MV-4-11 (cell line): ENCODE results near the gene TMEM121B.
"Not testable (repeated sequence)": the region's sequence is repeated elsewhere in the genome, so short reads cannot be mapped to it uniquely, and the experiment has no call there.

Experiments
- DNase-seq: peaks from one replicate; lab custom pipeline; 2025; lab: John Stamatoyannopoulos, UW

Gene TMEM121B

GRCh38 chr22:17121233-17122195 lies at the start of gene TMEM121B:
Gene TMEM121B, minus strand, starts transcription at chr22:17121360. Its CDS starts 233 bp downstream, at chr22:17121127.
- DNase-seq: peak; percentile 63

DNA sequence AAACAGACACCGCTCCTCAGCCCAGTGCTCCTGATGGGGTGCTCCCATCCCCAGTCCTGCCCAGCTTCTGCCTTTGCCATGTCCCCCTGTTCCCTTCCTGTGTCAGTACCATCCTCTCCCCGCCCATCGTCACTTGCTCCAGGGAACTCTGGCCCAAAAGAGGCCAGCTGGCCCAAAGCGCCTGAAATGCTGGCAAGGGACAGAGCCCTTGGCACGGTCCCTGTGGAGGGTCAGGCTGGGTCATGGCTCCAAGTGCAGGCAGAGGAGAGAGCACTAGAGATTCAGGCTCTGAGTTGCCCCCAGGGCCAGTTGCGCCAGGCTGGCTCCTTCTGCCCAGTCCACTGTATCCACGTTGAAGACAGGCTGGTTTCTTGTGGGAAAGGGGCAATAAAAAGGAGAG lies 46.3 kb upstream of the TMEM121B start:
- no peak for DNase-seq

GRCh38 chr22:17164392-17165024 lies 43.3 kb upstream of the TMEM121B start:
- no peak for DNase-seq

DNA sequence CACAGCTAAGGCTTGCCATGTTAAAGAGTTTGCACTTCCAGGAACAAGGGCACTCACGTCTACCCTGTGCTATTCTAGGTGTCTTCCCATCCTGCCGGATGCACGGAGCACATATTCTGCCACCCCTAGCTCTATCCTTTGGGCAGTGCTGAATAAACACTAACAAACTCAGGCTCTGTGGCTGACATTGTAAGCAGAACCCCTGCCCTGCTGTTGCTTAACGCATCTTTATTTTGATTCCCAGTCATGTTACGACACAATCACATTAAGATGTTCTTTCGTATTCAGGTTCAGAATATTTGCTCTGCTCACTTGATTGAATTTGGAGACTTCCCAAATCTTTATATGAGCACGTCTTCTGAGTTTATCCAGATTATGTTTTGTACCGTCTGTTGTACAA lies 41.6 kb upstream of the TMEM121B start:
- DNase-seq: no peak

DNA sequence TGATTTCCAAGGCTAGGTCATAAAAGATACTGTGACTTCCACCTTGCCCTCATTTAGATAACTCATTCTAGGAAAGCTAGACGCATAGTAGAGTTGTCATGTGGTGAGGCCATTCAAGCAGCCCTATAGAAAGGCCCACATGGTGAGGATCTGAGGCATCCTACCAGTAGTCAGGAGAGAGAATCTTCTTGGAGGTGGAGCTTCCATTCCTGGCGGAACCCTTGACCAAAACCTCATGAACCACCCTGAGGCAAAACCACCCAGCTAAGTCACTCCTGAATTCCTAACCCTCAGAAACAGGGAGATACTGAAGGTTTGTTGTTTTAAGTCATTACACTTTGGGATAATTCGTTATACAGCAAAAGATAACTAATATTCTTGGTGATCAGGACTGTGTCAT lies 40.8 kb upstream of the TMEM121B start:
- DNase-seq: no peak

DNA sequence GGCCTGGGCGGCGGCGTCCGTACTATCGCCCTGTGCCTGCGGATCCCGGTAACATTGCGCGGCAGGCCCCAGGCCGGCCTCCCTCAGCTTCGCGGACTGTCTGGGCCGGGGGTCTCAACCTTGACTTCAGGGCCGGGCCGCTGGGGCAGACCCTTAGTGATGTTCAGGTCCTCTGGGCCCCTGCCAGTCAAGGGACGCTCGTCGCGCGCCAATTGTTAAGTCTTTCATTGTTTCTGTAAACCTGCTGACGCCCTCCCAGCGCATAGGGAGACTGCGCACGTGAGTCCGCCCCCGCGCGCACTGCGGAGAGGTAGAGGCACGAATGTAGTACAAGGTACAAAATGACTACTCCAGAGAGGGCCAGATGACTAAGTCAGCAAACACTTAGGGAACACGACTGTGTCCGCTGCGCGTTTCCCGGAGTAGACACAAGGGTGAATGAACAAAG lies 38.4 kb upstream of the TMEM121B start:
- DNase-seq: no peak

GRCh38 chr22:17158568-17159503 lies 37.7 kb upstream of the TMEM121B start, which contains the start of gene HDHD5:
Gene HDHD5, minus strand, starts transcription at chr22:17159277. Its CDS starts 26 bp downstream, at chr22:17159251.
- peak; percentile 78 for DNase-seq

GRCh38 chr22:17158176-17158567 lies 37.0 kb upstream of the TMEM121B start:
- peak; percentile 36 for DNase-seq

GRCh38 chr22:17157714-17158113 lies 36.6 kb upstream of the TMEM121B start:
- DNase-seq: no peak

- DNase-seq: peak; percentile 33
These were observed 34.8 kb upstream of the TMEM121B start for GRCh38 chr22:17155941-17156340.

DNA sequence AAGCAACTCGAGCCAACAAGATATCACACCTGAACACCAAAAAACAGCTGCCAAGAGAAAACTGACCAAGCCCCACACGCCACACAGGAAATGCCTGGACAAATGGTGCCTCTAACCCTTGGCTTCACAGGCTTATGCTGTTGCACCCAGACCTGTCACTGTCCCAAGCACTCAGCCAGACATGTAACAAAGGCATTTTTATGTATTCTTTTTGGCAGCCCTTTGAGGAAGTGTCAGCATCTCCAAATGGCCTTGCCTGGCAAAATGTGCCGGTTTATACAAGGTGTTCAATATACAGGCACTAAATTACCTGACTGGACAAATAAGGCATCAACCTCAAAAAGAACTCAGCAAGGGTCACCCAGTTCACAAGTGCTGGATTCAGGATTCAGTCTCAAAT lies 31.8 kb upstream of the TMEM121B start:
- DNase-seq: no peak

GRCh38 chr22:17152340-17152739 lies 31.2 kb upstream of the TMEM121B start:
- no peak for DNase-seq

DNA sequence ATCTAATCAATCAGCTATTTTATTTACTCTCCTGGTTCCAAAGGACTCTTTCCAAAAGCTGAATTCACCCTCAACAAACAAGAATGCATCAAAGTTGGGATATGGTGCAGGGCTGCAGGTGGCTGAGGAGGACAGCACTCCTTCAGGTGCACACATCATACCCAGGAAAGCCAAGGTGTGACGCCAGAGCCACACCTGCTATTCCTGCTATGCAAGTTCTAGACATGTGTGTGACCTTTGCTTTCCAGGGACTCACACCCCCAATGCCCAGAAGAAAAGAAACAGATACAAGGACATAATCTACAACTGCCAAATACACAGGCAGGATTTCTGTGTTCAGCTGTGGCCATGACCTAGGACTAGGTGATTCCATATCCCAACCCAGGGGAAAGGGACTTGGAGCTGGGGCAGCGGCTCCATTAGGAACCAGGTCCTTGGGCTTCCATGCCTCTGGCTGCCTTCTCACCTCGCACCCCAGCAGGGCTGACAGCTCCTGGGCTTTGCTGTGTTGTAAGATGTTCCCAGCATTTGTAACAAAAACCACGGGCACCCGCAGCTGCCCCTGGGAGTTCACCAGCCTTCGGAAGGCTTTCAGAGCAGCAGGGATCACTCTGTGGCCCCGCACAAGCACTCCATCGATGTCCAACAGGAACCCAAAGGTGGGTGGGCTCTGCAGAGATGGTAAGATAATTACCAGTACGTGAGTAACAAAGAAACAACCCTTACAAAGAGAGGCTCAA lies 28.1 kb upstream of the TMEM121B start:
- no peak for DNase-seq

GRCh38 chr22:17147458-17147857 lies 26.3 kb upstream of the TMEM121B start:
- not testable (repeated sequence) for DNase-seq

DNA sequence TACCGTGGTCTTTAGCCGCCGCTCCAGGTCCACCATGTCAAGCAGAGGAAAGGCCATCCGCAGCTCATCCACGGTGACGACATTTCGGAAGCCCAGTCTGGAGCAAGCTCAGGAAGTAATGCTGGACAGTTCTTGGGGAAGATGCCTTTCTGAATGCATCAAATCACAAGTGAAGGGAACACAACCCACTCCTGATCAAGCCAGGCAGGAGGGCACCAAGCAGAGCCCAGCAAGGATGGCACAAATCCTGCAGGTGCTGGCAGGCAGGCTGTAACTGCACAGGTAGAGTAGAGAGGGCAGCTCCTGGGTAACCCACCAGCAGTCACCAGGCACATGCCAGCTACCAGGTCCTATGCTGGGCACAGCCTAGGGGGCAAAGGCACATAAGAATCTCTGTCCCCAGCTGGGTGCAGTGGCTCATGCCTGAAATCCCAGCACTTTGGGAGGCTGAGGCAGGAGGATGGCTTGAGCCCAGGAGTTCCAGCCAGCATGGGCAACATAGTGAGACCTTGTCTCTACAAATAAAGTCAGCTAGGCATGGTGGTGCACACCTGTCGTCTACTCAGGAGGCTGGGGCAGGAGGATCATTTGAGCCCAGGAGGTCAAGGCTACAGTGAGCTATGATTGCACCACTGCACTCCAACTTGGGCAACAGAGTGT lies 24.0 kb upstream of the TMEM121B start:
- DNase-seq: no peak

- DNase-seq: no peak
These were observed 22.7 kb upstream of the TMEM121B start for GRCh38 chr22:17143826-17144225.

DNA sequence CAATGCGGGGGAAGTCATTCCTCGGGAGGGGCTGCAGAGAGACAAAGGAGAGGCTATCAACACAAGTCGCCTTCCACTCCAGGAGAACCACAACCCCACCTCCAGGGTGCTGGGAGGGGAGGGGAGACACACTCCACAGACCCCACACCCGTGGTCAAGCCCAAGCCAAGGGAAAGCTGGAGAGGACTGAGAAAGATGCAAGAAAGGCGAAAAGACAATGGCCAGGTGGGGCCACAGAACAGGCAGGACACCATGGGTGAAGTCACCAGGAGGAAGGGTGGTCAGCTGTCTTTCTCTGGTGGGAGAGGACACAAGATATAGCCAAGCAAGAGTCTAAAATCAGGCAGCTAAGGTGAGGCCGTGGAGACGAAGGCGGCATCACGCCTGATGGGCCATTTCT lies 21.9 kb upstream of the TMEM121B start:
- no peak for DNase-seq

- no peak for DNase-seq
These were observed 19.9 kb upstream of the TMEM121B start for GRCh38 chr22:17140826-17141766.

- no peak for DNase-seq
These were observed 18.9 kb upstream of the TMEM121B start for GRCh38 chr22:17140022-17140421.

DNA sequence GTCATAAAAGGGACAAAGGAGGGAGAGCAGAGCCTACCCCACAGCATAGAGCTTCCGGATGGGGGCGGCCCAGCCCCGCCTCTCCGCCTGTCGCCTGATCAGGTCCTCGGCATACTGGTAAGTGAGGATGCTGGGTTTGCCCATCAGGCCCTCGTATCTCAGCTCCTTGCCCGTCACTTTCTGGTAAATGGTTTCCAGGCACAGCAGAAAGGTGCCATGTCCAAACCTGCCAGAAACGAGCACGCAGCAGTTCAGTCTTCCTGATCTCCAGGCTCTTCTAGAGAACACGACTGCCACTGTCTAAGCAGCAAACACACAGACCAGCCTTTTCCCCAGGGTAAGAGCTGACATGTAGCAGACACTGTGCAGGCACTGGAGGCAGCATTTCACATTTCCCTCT lies 17.4 kb upstream of the TMEM121B start:
- no peak for DNase-seq
